Endothelial cell of umbilical vein (primary cell): ENCODE data around the gene RGS2. TPM values are rescaled to one million over a fixed set of nuclear protein-coding genes. Genes with fewer than 3 reads are reported as not detected.

Experiments
- BruUV-seq: library from RNA; stranded (reverse); fragments of 400-500 nt; replicated peaks from 2 replicates; lab custom pipeline; 2021; lab: Mats Ljungman, UMichigan
- CTCF ChIA-PET: fragments of 300-600, 350-600 bp; sonication (Branson Sonifier 250); formaldehyde crosslinking; loops from one replicate; lab custom pipeline; 2021; ENCODE audit warnings: antibody characterized with exemption, inconsistent platforms; lab: Charles Lee
- POLR2A ChIA-PET: fragments of 300-600, 350-600 bp; sonication (Branson Sonifier 250); formaldehyde crosslinking; loops from one replicate; lab custom pipeline; 2021; ENCODE audit warnings: antibody characterized with exemption, inconsistent platforms; lab: Charles Lee
- DNase-seq: peaks from one replicate; pipeline ENCODE4 v3.0.0-alpha.2; 2011; ENCODE audit warnings: low read depth, low spot score
- FAIRE-seq: peaks from 2 replicates; lab custom pipeline; 2011; peaks lifted over from hg19 to GRCh38; lab: Jason Lieb, UNC
- H2AFZ ChIP-seq: 2 replicates; pipeline ENCODE4 v1.6.0; 2012; ENCODE audit warnings: low read depth, low read length, control low read depth, inconsistent platforms
- H3K27ac ChIP-seq: 2 replicates; pipeline ENCODE4 v1.5.1; 2011; ENCODE audit warnings: low read depth, mild to moderate bottlenecking, control low read depth, low read length, moderate library complexity; ENCODE audit not compliant: insufficient read depth
- H3K27me3 ChIP-seq, 2 experiments: 2 replicates each; pipeline versions ENCODE4 v1.6.0 to v1.6.1; 2011; ENCODE audit warnings: low read length in 2 of 2, mixed read lengths in 1 of 2; ENCODE audit not compliant: control insufficient read depth in 2 of 2, insufficient read depth in 2 of 2
- H3K36me3 ChIP-seq, 2 experiments: 2 replicates in 1 of 2; 3 replicates in 1 of 2; pipeline ENCODE4 v1.5.1; 2011; ENCODE audit warnings: low read length in 2 of 2, mild to moderate bottlenecking in 1 of 2, moderate library complexity in 1 of 2; ENCODE audit not compliant: control insufficient read depth in 2 of 2, insufficient read depth in 2 of 2; ENCODE audit errors: extremely low read depth in 1 of 2
- H3K4me1 ChIP-seq: 3 replicates; pipeline ENCODE4 v1.5.1; 2011; ENCODE audit warnings: mild to moderate bottlenecking, low read length; ENCODE audit not compliant: control insufficient read depth, insufficient read depth; ENCODE audit errors: extremely low read depth
- H3K4me2 ChIP-seq: 2 replicates; pipeline ENCODE4 v1.6.1; 2011; ENCODE audit warnings: low read length, control low read depth, mixed read lengths; ENCODE audit not compliant: insufficient read depth
- H3K4me3 ChIP-seq, 3 experiments: fragments of 200-600 bp in 1 of 3; sonication (generic), shearing (Covaris generic) in 1 of 3; replicated peaks in 1 of 3; 2 replicates each; pipeline ENCODE4 v1.5.1; 2011 to 2016; ENCODE audit warnings: control low read depth in 3 of 3, low read length in 3 of 3, mild to moderate bottlenecking in 2 of 3, inconsistent platforms in 1 of 3, low read depth in 1 of 3, moderate library complexity in 1 of 3; ENCODE audit not compliant: insufficient read depth in 1 of 3
- H3K79me2 ChIP-seq: 2 replicates; pipeline ENCODE4 v1.6.0; 2012; ENCODE audit warnings: low read length, inconsistent platforms; ENCODE audit not compliant: control insufficient read depth, insufficient read depth
- H3K9ac ChIP-seq: replicated peaks from 2 replicates; pipeline ENCODE3; 2011; ENCODE audit warnings: low read length, control low read depth; ENCODE audit not compliant: insufficient read depth; ENCODE audit errors: extremely low read depth
- H3K9me1 ChIP-seq: replicated peaks from 3 replicates; pipeline ENCODE4 v1.6.0; 2011; ENCODE audit warnings: mild to moderate bottlenecking, low read length; ENCODE audit not compliant: control insufficient read depth, insufficient read depth; ENCODE audit errors: extremely low read depth
- H3K9me3 ChIP-seq: replicated peaks from 2 replicates; pipeline ENCODE4 v1.5.1; 2012; ENCODE audit warnings: low read length, inconsistent platforms; ENCODE audit not compliant: control insufficient read depth, insufficient read depth
- H4K20me1 ChIP-seq: replicated peaks from 2 replicates; pipeline ENCODE3; 2011; ENCODE audit warnings: mild to moderate bottlenecking, low read length; ENCODE audit not compliant: control insufficient read depth, insufficient read depth; ENCODE audit errors: extremely low read depth
- CTCF ChIP-seq, 2 donors: IDR thresholded peaks; 1 replicate in 1 of 2; 2 replicates in 1 of 2; pipeline ENCODE4 v1.5.1; 2011; ENCODE audit warnings: low read length in 2 of 2, mild to moderate bottlenecking in 2 of 2, moderate library complexity in 2 of 2, control low read depth in 1 of 2, inconsistent platforms in 1 of 2, low read depth in 1 of 2; ENCODE audit not compliant: insufficient read depth in 1 of 2; ENCODE audit errors: extremely low read depth in 1 of 2
- EZH2 ChIP-seq: IDR thresholded peaks from 2 replicates; pipeline ENCODE4 v1.6.1; 2012; ENCODE audit warnings: borderline replicate concordance, low read depth, mild to moderate bottlenecking, moderate library complexity, low read length, inconsistent platforms; ENCODE audit not compliant: severe bottlenecking
- FOS ChIP-seq: IDR thresholded peaks from 2 replicates; pipeline ENCODE4 v1.6.1; 2011; ENCODE audit warnings: mild to moderate bottlenecking, low read length, moderate library complexity, borderline replicate concordance; ENCODE audit not compliant: insufficient read depth
- GATA2 ChIP-seq: IDR thresholded peaks from 2 replicates; pipeline ENCODE4 v1.7.0; 2011; ENCODE audit warnings: low read depth, mild to moderate bottlenecking, moderate library complexity, mixed read lengths, low read length; ENCODE audit not compliant: insufficient read length, insufficient read depth
- JUN ChIP-seq: IDR thresholded peaks from 2 replicates; pipeline ENCODE4 v1.6.1; 2011; ENCODE audit warnings: borderline replicate concordance, low read depth; ENCODE audit not compliant: insufficient read length, insufficient read depth
- MAX ChIP-seq: IDR thresholded peaks from 2 replicates; pipeline ENCODE4 v1.6.1; 2011; ENCODE audit not compliant: insufficient read depth, insufficient read length
- MYC ChIP-seq: IDR thresholded peaks from one replicate; pipeline ENCODE4 v1.6.1; 2011; ENCODE audit warnings: mild to moderate bottlenecking, low read depth, low read length
- POLR2A ChIP-seq: IDR thresholded peaks from 2 replicates; pipeline ENCODE4 v1.6.1; 2012; ENCODE audit warnings: low read depth, mild to moderate bottlenecking, control low read depth, low read length
- POLR2AphosphoS5 ChIP-seq: IDR thresholded peaks from 2 replicates; pipeline ENCODE4 v1.6.1; 2012; ENCODE audit warnings: low read depth, mild to moderate bottlenecking, control low read depth, low read length, moderate library complexity; ENCODE audit not compliant: insufficient read depth
- dilution Hi-C: fragments of 300-500 bp; cut with MboI; formaldehyde crosslinking; loops from one replicate; pipeline ENCODE4 v1.15.0; 2019; ENCODE audit warnings: low sequenced_read_pairs; ENCODE audit not compliant: extremely low pct_ligation_motif_present
- intact Hi-C: fragments of 100-400 bp; cut with micrococcal nuclease; formaldehyde crosslinking; loops from one replicate; pipeline ENCODE4 v1.10.0; 2022
- polyA plus RNA-seq, 4 experiments: library from polyadenylated mRNA; depleted of rRNA in 3 of 4; stranded (reverse) in 3 of 4; unstranded in 1 of 4; fragments of >200 nt; gene quantifications; 2 replicates each; pipeline versions ENCODE4 v1.2.1 to v1.2.3, GENCODE V29; 2011 to 2012; ENCODE audit warnings: missing spikeins in 1 of 4
- total RNA-seq: library from RNA; stranded (reverse); gene quantifications from 2 replicates; pipeline ENCODE4 v1.2.3, GENCODE V29; 2021

The RGS2 gene
- total and polyA plus RNA-seq, 2 donors (not counting 3 experiments of a cell fraction or from before 2014, with no cell fraction given) = 6.1 to 9.1 TPM

GRCh38 chr1:192852001-192852947 lies 43.4 kb downstream of the RGS2 start:
- dilution Hi-C loops (no loop called here), intact Hi-C loops (no loop called here)
- Histone ChIP-seq H3K9me3 (no peaks in the 10 kb centered on the region), H3K4me1 (no peaks in the 10 kb centered on the region), H3K27ac (no peak overlapping the region), H4K20me1 (no peaks in the 10 kb centered on the region), H3K27me3 (no peaks in the 10 kb centered on the region), H3K9ac (no peak overlapping the region), H3K4me2 (no peak overlapping the region), H3K4me3 (no peak overlapping the region), H3K79me2 (no peaks in the 10 kb centered on the region), H2AFZ (no peak overlapping the region), H3K36me3 (no peaks in the 10 kb centered on the region), H3K9me1 (no peaks in the 10 kb centered on the region)
- ChIA-PET CTCF (interaction anchor here (1.3 to 1.7 kb wide), 2 partner anchors 9 to 32 kb away, joined by 3 to 7 read pairs; no protein-coding TSS in a partner anchor), POLR2A (no interaction called here)
- FAIRE-seq = no peak
- no peak for DNase-seq
- TF ChIP-seq EZH2 (no peak), MYC (no peak)
- no TSS peak for BruUV-seq

- DNase-seq = no peak
- Histone ChIP-seq H3K9me1 (no peaks in the 10 kb centered on the region), H3K4me3 (no peak overlapping the region), H3K9ac (no peak overlapping the region), H3K27ac (no peak overlapping the region), H4K20me1 (no peaks in the 10 kb centered on the region), H3K9me3 (no peaks in the 10 kb centered on the region), H3K4me2 (no peak overlapping the region), H3K4me1 (no peaks in the 10 kb centered on the region), H3K27me3 (no peaks in the 10 kb centered on the region), H3K79me2 (no peaks in the 10 kb centered on the region), H3K36me3 (no peaks in the 10 kb centered on the region), H2AFZ (no peak overlapping the region)
- intact Hi-C loops = no loop called here
- TF ChIP-seq CTCF (IDR thresholded peaks at IDR 0.05; ENCODE audit: extremely low read depth in 1 of 2, insufficient read depth in 1 of 2, low read depth in 1 of 2, low read length in 2 of 2) (no peak), POLR2AphosphoS5 (no peak), MAX (no peak), POLR2A (no peak), JUN (no peak), FOS (no peak), EZH2 (no peak), MYC (no peak), GATA2 (no peak)
- ChIA-PET CTCF (no interaction called here), POLR2A (no interaction called here)
- FAIRE-seq = no peak
- dilution Hi-C loops = no loop called here
- no TSS peak for BruUV-seq
Measured at GRCh38 chr1:192858456-192858855, 49.6 kb downstream of the RGS2 start.
